Heart left ventricle (tissue), 16 donors: ENCODE measurements around the gene CCDC71L. TPM values are rescaled to one million over a fixed set of nuclear protein-coding genes. Genes with fewer than 3 reads are reported as not detected.

Source experiments
- ATAC-seq, 4 donors: fragments of 200-7000 bp; cut with Tn5 transposase; one replicate each; pipeline ENCODE4 v1.9.1; 2020 to 2022; ENCODE audit warnings: moderate library complexity in 4 of 4, mild to moderate bottlenecking in 3 of 4, moderate number of reproducible peaks in 1 of 4
- DNase-seq, 5 donors: peaks; one replicate each; pipeline ENCODE4 v3.0.0-alpha.2; 2020
- H3K27ac ChIP-seq, 12 donors: fragments of 200-600 bp; sonication (generic) in 4 of 12; one replicate each; pipeline versions ENCODE4 v1.5.0 to v1.8.0; 2016 to 2022; ENCODE audit warnings: mild to moderate bottlenecking in 2 of 12
- H3K27me3 ChIP-seq, 9 donors: fragments of 200-600 bp; sonication (generic) in 2 of 9; one replicate each; pipeline versions ENCODE4 v1.5.1 to v1.8.0; 2016 to 2022; ENCODE audit warnings: mild to moderate bottlenecking in 3 of 9
- H3K36me3 ChIP-seq, 9 donors: fragments of 200-600 bp; sonication (generic) in 2 of 9; one replicate each; pipeline versions ENCODE4 v1.5.0 to v1.8.0; 2018 to 2022; ENCODE audit warnings: mild to moderate bottlenecking in 2 of 9
- H3K4me1 ChIP-seq, 12 donors: fragments of 200-600 bp; sonication (generic) in 4 of 12; one replicate each; pipeline versions ENCODE4 v1.5.0 to v1.8.0; 2016 to 2022; ENCODE audit warnings: mild to moderate bottlenecking in 3 of 12
- H3K4me3 ChIP-seq, 12 donors: fragments of 200-600 bp; sonication (generic) in 4 of 12; one replicate each; pipeline versions ENCODE4 v1.5.0 to v1.8.0; 2017 to 2022; ENCODE audit warnings: mild to moderate bottlenecking in 9 of 12, moderate library complexity in 4 of 12
- H3K9me3 ChIP-seq, 12 donors: fragments of 200-600 bp; sonication (generic) in 4 of 12; one replicate each; pipeline versions ENCODE4 v1.5.0 to v1.8.0; 2016 to 2022; ENCODE audit warnings: mild to moderate bottlenecking in 1 of 12
- CTCF ChIP-seq, 12 donors: fragments of 200-600 bp; sonication (generic) in 4 of 12; IDR thresholded peaks; one replicate each; pipeline versions ENCODE4 v1.5.0 to v1.8.0; 2018 to 2022; ENCODE audit warnings: antibody characterized with exemption in 12 of 12, mild to moderate bottlenecking in 5 of 12
- POLR2A ChIP-seq, 2 donors: fragments of 450-650 bp; IDR thresholded peaks; one replicate each; pipeline ENCODE4 v1.6.1; 2017; ENCODE audit warnings: antibody characterized with exemption in 2 of 2, mild to moderate bottlenecking in 2 of 2, moderate library complexity in 2 of 2
- WGBS, 4 donors: extraction: QIAGEN DNeasy Blood & Tissue Kit in 2 of 4; methylation state at CpG; one replicate each; pipeline versions ENCODE4 v1.1.5 to v1.1.7; 2013 to 2018; 5-methylcytosine and 5-hydroxymethylcytosine counted together
- intact Hi-C, 10 donors: fragments of 100-400 bp; cut with DNase I; formaldehyde crosslinking; loops; one replicate each; pipeline versions ENCODE4 v1.11.1 to v1.14.2; 2022
- polyA plus RNA-seq, 2 donors: library from polyadenylated mRNA; stranded (reverse); fragments of 200-250 nt; gene quantifications; one replicate each; pipeline ENCODE4 v1.2.3, GENCODE V29; 2013
- total RNA-seq, 9 donors: library from RNA; depleted of rRNA in 2 of 9; stranded (reverse); fragments of >200 nt in 2 of 9; fragmentation: NEBNext Ultra II Directional in 3 of 9; extraction: Animal tissue kit (Norgen Biotek cat#: 25700) in 3 of 9; gene quantifications; one replicate each; pipeline versions ENCODE4 v1.1.0 to v1.2.4, GENCODE V29; 2016 to 2023
- donor health status: ischemic (EF 13 %, LVEDD 7.1; RV severe dilation, severe dysfunction).
- donor health status: healthy with polysubstance abuse.
- donor health status: DM: no; HTN: yes; CAD: no.
- donor health status: DM: no; HTN: no; CAD: no.
- donor health status: ischemic (EF 25% LVEDD 6.9; RV normal size, moderate dysfunction).
- donor health status: ischemic (EF 25% LVEDD 5.7; RV mildly dilated, moderate dysfunction).
- donor health status: healthy.
- donor health status: DM: yes; HTN: yes; CAD: no.
- donor health status: ischemic (EF 35%, LVEDD 5.7; RV mildly dilated, moderate dysfunction).
- donor health status: nonischemic (EF 11% LVEDD 7.7; RV severe dilation, severe dysfunction).
- donor health status: DM: yes; HTN: yes; CAD: no.
- donor health status: PGD.
- donor health status: ischemic (EF 29% LVEDD 5.4; RV normal size, mild dysfunction).
- donor health status: nonischemic (EF 23%, LVEDD 6.1; RV moderate dilation, normal function).

CCDC71L gene
- total and polyA plus RNA-seq, 11 donors, result 3.5 to 16.7 (median 6.9) TPM

GRCh38 chr7:106621393-106622132, 39.4 kb downstream of the CCDC71L start:
- peaks cover 0 to 18% (median 4%) of the 10 kb centered on the region in 12 donors for H3K4me1 ChIP-seq
- WGBS, 4 donors, result 80 to 96% (median 93%) methylated on average over 4 of the region's 4 CpGs
- ATAC-seq (no peak), DNase-seq (no peak)
- TF ChIP-seq POLR2A (IDR thresholded peaks at IDR 0.05) (no peak), CTCF (IDR thresholded peaks at IDR 0.05) (no peak)
- peaks cover 0 to 18% (median 7%) of the 10 kb centered on the region in 12 donors for H3K9me3 ChIP-seq
- no peak overlapping the region for H3K4me3 ChIP-seq
- H3K36me3 ChIP-seq, result no peaks in the 10 kb centered on the region
- H3K27me3 ChIP-seq, result no peaks in the 10 kb centered on the region
- no peak overlapping the region for H3K27ac ChIP-seq
- intact Hi-C loops, result no loop called here

DNA sequence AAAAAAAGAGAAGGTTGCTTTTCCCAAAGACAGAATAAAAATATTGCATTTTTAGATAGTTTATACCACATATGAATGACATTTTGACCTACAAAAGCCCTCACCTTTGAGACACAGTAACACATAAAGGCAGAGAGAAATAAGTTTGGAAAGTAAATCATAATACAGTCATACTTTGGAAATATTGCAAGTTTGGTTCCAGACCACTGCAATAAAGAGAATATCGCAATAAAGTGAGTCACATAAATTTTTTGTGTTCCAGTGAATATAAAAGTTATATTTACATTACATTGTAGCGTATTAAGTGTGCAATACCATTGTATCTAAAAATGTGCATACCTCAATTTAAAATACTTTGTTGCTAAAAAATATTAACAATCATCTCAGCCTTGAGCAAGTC, 40.3 kb downstream of the CCDC71L start:
- 95 to 100% (median 97%) methylated on average over 2 of the region's 2 CpGs for WGBS, 4 donors
- ATAC-seq (no peak), DNase-seq (no peak)
- H3K4me1 ChIP-seq, result peaks cover 0 to 16% (median 4%) of the 10 kb centered on the region in 12 donors
- no peak for TF ChIP-seq POLR2A (IDR thresholded peaks at IDR 0.05)
- no peaks in the 10 kb centered on the region for H3K36me3 ChIP-seq
- H3K4me3 ChIP-seq, result no peak overlapping the region
- peaks cover 0 to 18% (median 7%) of the 10 kb centered on the region in 12 donors for H3K9me3 ChIP-seq
- intact Hi-C loops, result no loop called here
- no peaks in the 10 kb centered on the region for H3K27me3 ChIP-seq
- H3K27ac ChIP-seq, result no peak overlapping the region

GRCh38 chr7:106620034-106620433, 40.9 kb downstream of the CCDC71L start:
- intact Hi-C loops, result no loop called here
- ATAC-seq, result no peak
- H3K36me3 ChIP-seq, result no peaks in the 10 kb centered on the region

DNA sequence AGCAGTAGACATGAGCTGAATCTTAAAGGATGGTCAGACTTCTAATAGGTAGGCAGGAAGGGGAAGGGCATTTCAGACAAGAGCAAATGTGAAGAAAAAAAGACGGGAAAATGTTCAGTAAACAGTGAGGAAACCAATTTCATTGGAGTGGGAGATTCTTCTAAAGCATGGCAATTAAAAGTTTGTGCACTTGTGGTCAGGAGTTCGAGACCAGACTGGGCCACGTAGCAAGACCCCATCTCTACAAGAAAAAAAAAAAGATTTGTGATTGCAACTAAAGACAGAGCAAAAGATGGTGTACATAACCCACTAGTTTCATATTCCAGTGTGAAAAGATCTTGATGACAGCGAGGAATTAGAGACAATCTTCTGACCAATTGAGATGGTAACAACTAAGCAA, 41.7 kb downstream of the CCDC71L start:
- no peak overlapping the region for H3K4me3 ChIP-seq
- intact Hi-C loops, result no loop called here
- H3K27ac ChIP-seq, result no peak overlapping the region
- no peak for TF ChIP-seq POLR2A (IDR thresholded peaks at IDR 0.05)
- TF ChIP-seq CTCF (IDR thresholded peaks at IDR 0.05), result no peak
- no peak for ATAC-seq
- no peak for DNase-seq
- peaks cover 0 to 14% (median 3%) of the 10 kb centered on the region in 12 donors for H3K4me1 ChIP-seq
- peaks cover 0 to 18% (median 7%) of the 10 kb centered on the region in 12 donors for H3K9me3 ChIP-seq
- 91 to 97% (median 94%) methylated on average over 4 of the region's 4 CpGs for WGBS, 4 donors
- no peaks in the 10 kb centered on the region for H3K27me3 ChIP-seq
- no peaks in the 10 kb centered on the region for H3K36me3 ChIP-seq

More at GRCh38 chr7:106620034-106620433, 40.9 kb downstream of the CCDC71L start:
- H3K9me3 ChIP-seq, result peaks cover 0 to 18% (median 7%) of the 10 kb centered on the region in 12 donors
- peaks cover 0 to 14% (median 3%) of the 10 kb centered on the region in 12 donors for H3K4me1 ChIP-seq
- no peak overlapping the region for H3K27ac ChIP-seq
- H3K4me3 ChIP-seq, result no peak overlapping the region
- no peak for DNase-seq
- no peaks in the 10 kb centered on the region for H3K27me3 ChIP-seq
- no peak for TF ChIP-seq CTCF (IDR thresholded peaks at IDR 0.05)
- no peak for TF ChIP-seq POLR2A (IDR thresholded peaks at IDR 0.05)
